C4-2B (cell line): Measurements from ENCODE around the gene PLPP3.

ENCODE experiments used
- H3K27ac ChIP-seq: fragments of 450-650 bp; 2 replicates; pipeline ENCODE4 v1.5.1; 2017
- ZFX ChIP-seq: fragments of 450-650 bp; IDR thresholded peaks from 2 replicates; pipeline ENCODE4 v1.6.1; 2017
- TF ChIP-seq, protein P1 (sequence below): fragments of 450-650 bp; conservative IDR thresholded peaks from 2 replicates; pipeline ENCODE4 v1.5.1; 2017; ENCODE audit warnings: mild to moderate bottlenecking

The PLPP3 gene

GRCh38 chr1:56517404-56518130, 61.8 kb downstream of the PLPP3 start:
- H3K27ac ChIP-seq: peak overlapping the region; percentile 30; the same call in 1 of the 2 replicates
- TF ChIP-seq, protein P1, sequence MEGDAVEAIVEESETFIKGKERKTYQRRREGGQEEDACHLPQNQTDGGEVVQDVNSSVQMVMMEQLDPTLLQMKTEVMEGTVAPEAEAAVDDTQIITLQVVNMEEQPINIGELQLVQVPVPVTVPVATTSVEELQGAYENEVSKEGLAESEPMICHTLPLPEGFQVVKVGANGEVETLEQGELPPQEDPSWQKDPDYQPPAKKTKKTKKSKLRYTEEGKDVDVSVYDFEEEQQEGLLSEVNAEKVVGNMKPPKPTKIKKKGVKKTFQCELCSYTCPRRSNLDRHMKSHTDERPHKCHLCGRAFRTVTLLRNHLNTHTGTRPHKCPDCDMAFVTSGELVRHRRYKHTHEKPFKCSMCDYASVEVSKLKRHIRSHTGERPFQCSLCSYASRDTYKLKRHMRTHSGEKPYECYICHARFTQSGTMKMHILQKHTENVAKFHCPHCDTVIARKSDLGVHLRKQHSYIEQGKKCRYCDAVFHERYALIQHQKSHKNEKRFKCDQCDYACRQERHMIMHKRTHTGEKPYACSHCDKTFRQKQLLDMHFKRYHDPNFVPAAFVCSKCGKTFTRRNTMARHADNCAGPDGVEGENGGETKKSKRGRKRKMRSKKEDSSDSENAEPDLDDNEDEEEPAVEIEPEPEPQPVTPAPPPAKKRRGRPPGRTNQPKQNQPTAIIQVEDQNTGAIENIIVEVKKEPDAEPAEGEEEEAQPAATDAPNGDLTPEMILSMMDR: no peak
- no peak for TF ChIP-seq ZFX

DNA sequence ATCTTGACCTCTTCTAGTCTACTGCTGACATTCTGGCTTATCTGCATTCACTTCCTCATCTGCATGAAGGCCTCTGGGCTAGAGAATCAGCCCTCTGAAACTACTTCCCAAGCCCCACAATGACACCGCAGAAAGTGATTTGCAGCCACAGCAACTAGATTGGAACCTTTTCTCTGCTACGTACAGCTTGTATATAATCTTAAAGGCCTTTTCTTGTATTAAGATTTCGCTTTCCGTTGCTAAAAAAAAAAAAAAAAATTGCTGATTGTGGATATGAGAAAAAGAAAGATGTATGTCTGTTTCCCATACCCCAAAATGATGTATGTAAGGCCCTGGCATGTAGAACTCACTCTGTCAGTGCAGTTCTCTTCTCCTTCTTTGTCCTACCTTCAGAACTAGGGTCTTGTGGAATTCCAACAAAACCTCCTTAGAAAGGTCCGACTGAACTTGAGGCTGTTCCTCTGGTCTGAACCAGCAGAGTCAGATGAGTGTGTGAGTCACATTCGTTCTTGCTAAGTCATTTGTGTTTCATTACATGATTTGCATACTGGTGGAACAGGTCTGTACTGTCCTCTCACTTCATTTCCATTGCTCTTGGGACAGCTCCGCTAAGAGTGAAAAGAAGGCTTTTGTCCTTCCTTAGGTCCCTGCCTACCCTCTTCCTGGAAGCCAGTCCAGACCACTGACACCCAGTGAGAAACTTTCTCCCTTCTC, 62.7 kb downstream of the PLPP3 start:
- no peak for TF ChIP-seq ZFX
- TF ChIP-seq, protein P1: no peak
- H3K27ac ChIP-seq: peak overlapping the region; percentile 30; the same call in 1 of the 2 replicates

GRCh38 chr1:56515898-56516538, 63.3 kb downstream of the PLPP3 start:
- no peak for TF ChIP-seq ZFX
- TF ChIP-seq, protein P1: no peak
- peak overlapping the region; percentile 30; the same call in 1 of the 2 replicates for H3K27ac ChIP-seq

DNA sequence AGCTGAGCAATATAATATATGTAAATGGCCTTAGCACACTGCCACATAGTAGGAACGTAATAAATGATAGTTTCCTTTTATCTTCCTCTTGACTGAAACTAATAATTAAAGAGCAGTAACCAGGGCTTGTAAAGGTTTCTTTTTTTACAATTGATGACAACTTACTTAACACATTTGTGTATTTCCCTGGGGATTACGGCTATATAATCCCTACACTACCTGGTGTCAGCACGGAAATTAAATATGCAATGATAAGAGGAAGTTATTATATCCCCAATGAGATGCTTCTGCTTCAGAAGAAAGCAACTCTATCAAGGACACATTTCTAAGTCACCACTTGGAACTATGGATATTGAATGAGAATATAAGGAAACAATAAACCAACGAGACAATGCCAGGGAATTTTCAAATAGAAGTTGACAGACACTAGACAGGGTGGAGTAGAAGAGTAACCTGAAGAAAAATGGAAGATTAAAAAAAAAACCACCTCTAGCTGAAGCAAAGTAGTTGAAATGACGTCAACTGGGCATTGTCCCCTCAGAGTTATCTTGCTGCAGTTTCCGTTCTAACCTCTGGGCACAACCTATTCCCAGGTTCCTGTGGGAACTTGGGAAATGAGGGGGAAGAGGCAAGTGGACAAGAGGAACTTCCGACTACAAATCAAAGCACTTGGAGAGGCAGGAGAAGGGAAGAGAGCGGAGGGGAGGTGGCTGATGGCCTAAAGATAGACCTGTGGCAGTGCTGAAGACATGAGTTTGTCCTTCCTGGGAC, 66.5 kb downstream of the PLPP3 start:
- no peak overlapping the region for H3K27ac ChIP-seq
- TF ChIP-seq, protein P1: no peak
- no peak for TF ChIP-seq ZFX

- no peak overlapping the region for H3K27ac ChIP-seq
- TF ChIP-seq, protein P1: no peak
Measured at GRCh38 chr1:56511766-56512165, 67.6 kb downstream of the PLPP3 start.

DNA sequence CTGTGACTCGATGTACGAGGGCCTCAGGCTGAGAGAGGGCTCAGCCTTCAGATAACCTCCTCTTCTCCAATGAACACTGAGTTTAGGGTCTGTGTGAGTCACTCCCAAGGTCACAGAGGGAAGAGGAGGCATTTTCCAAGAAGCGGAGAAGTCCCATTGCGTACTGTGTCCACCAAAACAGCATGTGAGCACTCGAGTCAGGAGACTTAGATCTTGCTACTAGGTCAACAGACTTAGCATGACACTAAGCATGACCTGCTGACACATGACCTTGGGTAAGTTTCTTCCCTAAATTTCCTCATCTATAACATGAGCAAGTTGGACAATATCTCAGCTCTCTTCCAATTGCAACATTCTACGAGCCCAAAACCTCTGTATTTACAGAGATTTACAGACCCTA, 68.0 kb downstream of the PLPP3 start:
- TF ChIP-seq ZFX: no peak
- TF ChIP-seq, protein P1: no peak

More for the DNA sequence above, 68.0 kb downstream of the PLPP3 start:
- H3K27ac ChIP-seq: no peak overlapping the region
